AG04450 (cell line): ENCODE data around the gene MANSC1. TPM values are rescaled to one million over a fixed set of nuclear protein-coding genes. Genes with fewer than 3 reads are reported as not detected.
A peak's percentile ranks its signal among the peaks of the same experiment; 100 is the strongest.

Experiments used
- CTCF ChIA-PET: fragments of 300-600, 350-600 bp; formaldehyde crosslinking; extraction: SDS; loops from one replicate; lab custom pipeline; 2022; ENCODE audit warnings: antibody characterized with exemption, inconsistent platforms; lab: Charles Lee
- POLR2A ChIA-PET: fragments of 350-600 bp; formaldehyde crosslinking; extraction: SDS; loops from one replicate; lab custom pipeline; 2021; ENCODE audit warnings: antibody characterized with exemption, inconsistent platforms; lab: Yijun Ruan, JAX
- DNase-seq: peaks from one replicate; pipeline ENCODE4 v3.0.0-alpha.2; 2011; ENCODE audit warnings: low read depth, low spot score
- H3K27ac ChIP-seq: one replicate; pipeline ENCODE4 v1.5.1; 2012; ENCODE audit warnings: low read depth, low read length, control low read depth
- H3K27me3 ChIP-seq: one replicate; pipeline ENCODE4 v1.6.0; 2012; ENCODE audit warnings: low read length; ENCODE audit not compliant: control insufficient read depth, insufficient read depth
- H3K4me3 ChIP-seq: 2 replicates; pipeline ENCODE4 v1.5.1; 2011; ENCODE audit warnings: mild to moderate bottlenecking, low read depth, low read length, control low read depth
- H3K9me3 ChIP-seq: 2 replicates; pipeline ENCODE4 v1.5.1; 2012; ENCODE audit warnings: low read length; ENCODE audit not compliant: control insufficient read depth, insufficient read depth
- polyA plus RNA-seq: library from polyadenylated mRNA; depleted of rRNA; stranded (reverse); fragments of >200 nt; gene quantifications from 2 replicates; pipeline ENCODE4 v1.2.3, GENCODE V29; 2011
- TF ChIP-seq, protein P1 (sequence below): IDR thresholded peaks from 2 replicates; pipeline ENCODE4 v1.5.1; 2011; ENCODE audit warnings: low read depth, low read length, control low read depth, inconsistent platforms

The MANSC1 gene
- polyA plus RNA-seq, 1 experiment, result 2.8 TPM

DNA sequence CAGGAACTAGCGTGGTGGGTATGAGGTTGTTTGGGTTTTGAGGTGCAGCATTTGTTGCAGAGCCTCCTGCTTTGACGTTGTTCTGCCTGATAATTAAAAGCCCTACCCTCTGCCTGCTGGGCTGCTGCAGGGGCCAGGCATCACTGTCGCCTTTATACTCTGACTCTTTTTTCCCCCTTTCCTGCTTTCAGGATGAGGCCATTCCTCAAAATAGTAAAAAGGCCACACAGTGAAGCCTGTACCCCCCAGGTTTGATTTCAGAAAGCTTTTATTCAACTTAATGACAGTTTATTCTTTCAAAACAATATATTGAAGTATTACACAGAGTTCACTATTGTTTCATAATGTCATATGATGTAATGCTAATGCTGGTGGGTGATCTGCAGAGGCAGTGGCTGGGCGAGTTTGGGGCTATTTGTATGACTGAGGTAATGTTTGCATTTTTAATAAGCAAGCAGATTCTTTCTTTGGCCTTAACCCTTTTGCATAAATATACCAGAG, 15.9 kb upstream of the MANSC1 start:
- DNase-seq, result no peak
- Histone ChIP-seq H3K4me3 (no peak overlapping the region), H3K27me3 (no peaks in the 10 kb centered on the region), H3K9me3 (no peaks in the 10 kb centered on the region), H3K27ac (peak overlapping the region; percentile 69)
- ChIA-PET POLR2A (interaction anchor here (0.7 to 1.2 kb wide), 3 partner anchors 9 to 422 kb away, joined by 3 to 5 read pairs (median 3); partner anchors contain the start of gene BORCS5), CTCF (interaction anchor here (0.6 to 3.7 kb wide), 7 partner anchors 8 to 729 kb away, joined by 3 to 11 read pairs (median 4); partner anchors contain the start of gene BORCS5)
- TF ChIP-seq, protein P1, sequence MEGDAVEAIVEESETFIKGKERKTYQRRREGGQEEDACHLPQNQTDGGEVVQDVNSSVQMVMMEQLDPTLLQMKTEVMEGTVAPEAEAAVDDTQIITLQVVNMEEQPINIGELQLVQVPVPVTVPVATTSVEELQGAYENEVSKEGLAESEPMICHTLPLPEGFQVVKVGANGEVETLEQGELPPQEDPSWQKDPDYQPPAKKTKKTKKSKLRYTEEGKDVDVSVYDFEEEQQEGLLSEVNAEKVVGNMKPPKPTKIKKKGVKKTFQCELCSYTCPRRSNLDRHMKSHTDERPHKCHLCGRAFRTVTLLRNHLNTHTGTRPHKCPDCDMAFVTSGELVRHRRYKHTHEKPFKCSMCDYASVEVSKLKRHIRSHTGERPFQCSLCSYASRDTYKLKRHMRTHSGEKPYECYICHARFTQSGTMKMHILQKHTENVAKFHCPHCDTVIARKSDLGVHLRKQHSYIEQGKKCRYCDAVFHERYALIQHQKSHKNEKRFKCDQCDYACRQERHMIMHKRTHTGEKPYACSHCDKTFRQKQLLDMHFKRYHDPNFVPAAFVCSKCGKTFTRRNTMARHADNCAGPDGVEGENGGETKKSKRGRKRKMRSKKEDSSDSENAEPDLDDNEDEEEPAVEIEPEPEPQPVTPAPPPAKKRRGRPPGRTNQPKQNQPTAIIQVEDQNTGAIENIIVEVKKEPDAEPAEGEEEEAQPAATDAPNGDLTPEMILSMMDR, result no peak

GRCh38 chr12:12365446-12365802, 15.4 kb upstream of the MANSC1 start:
- no peak overlapping the region for H3K27ac ChIP-seq
- H3K9me3 ChIP-seq, result no peaks in the 10 kb centered on the region
- CTCF ChIA-PET, result interaction anchor here (0.6 to 3.7 kb wide), 6 partner anchors 8 to 728 kb away, joined by 3 to 11 read pairs (median 4); partner anchors contain the start of gene BORCS5
- no peak for DNase-seq
- TF ChIP-seq, protein P1, result no peak
- no peak overlapping the region for H3K4me3 ChIP-seq
- POLR2A ChIA-PET, result interaction anchor here (0.7 to 1.2 kb wide), 3 partner anchors 9 to 422 kb away, joined by 3 to 5 read pairs (median 3); partner anchors contain the start of gene BORCS5
- H3K27me3 ChIP-seq, result no peaks in the 10 kb centered on the region

GRCh38 chr12:12364787-12365445, 14.9 kb upstream of the MANSC1 start:
- no peak for DNase-seq
- H3K4me3 ChIP-seq, result no peak overlapping the region
- H3K27me3 ChIP-seq, result no peaks in the 10 kb centered on the region
- H3K9me3 ChIP-seq, result no peaks in the 10 kb centered on the region
- ChIA-PET CTCF (interaction anchor here (1.1 to 3.7 kb wide), 5 partner anchors 7 to 340 kb away, joined by 3 to 11 read pairs (median 4); partner anchors contain the start of gene BORCS5), POLR2A (interaction anchor here (1.2 kb wide), 2 partner anchors 8 to 32 kb away, joined by 3 to 5 read pairs; partner anchors contain the start of gene BORCS5)
- H3K27ac ChIP-seq, result no peak overlapping the region
- TF ChIP-seq, protein P1, result no peak

GRCh38 chr12:12358528-12358927, 8.5 kb upstream of the MANSC1 start:
- ChIA-PET POLR2A (interaction anchor here (0.9 to 2.0 kb wide), 3 partner anchors 25 to 92 kb away, joined by 4 to 8 read pairs (median 5); partner anchors contain the start of gene LRP6), CTCF (interaction anchor here (0.6 to 2.1 kb wide), 7 partner anchors 8 to 378 kb away, joined by 3 to 11 read pairs (median 3); partner anchors contain the start of gene MANSC1)
- no peaks in the 10 kb centered on the region for H3K27me3 ChIP-seq
- TF ChIP-seq, protein P1, result no peak
- H3K27ac ChIP-seq, result no peak overlapping the region
- DNase-seq, result no peak
- H3K9me3 ChIP-seq, result no peaks in the 10 kb centered on the region
- H3K4me3 ChIP-seq, result peak overlapping the region; percentile 93; the same call in 1 of the 2 replicates
